ENCODE data around the gene CNTRL.
A peak's percentile ranks its signal among the peaks of the same experiment; 100 is the strongest.

The CNTRL gene

DNA sequence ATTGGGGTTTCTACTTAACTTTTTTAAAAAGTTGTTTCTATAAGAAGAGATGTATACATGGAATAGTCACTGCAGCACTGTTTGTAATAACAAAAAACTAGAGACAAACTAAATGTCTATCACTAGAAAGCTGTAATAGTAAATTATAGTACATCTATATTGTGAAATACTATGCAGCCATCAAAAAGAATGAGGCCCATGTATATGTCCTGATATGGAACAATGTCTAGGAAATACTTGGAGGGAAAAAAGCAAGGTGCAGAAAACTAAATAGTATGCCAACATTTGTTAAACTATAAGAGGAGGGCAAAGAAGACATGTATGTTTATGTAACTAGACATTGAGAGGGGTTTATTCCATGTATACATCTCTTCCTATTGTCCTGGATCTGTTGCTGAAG lies 129.9 kb downstream of the CNTRL start:
- DNase-seq = no peak

DNA sequence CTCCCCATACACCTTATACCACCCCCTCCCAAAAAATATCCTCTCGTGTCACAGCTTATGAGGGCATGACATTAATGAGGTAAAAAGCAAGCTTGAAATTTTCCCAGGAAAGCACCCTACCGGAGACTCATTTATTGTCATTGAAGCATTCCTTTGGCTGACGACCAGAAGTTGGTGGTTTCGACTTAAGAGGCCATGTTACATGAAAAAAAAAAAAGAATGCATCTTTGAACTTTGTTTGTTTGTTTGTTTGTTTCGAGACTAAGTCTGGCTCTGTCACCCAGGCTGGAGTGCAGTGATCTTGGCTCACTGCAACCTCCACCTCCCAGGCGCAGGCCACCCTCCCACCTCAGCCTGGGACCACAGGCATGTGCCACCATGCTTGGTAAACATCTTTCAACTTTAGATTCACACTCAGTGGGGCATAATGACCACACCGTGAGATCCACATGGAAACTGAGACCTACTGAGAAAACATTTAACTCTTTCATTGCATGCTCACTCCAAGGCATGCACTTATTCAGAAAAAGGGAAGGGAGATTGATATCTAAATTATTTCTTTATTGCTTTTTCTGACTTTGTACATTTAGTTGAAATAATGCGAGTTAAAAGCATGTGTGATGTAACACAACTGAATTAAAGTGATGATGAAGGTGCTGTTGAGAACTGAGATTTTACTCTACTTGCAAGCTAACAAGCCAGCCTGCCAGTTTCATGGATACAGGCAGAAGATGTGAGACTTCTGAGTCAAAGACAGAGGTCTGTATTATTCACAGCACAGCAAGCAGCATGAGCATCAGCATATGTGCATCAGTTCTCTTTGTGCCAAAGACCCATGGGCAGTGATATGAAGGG lies 132.0 kb downstream of the CNTRL start:
- DNase-seq = no peak

DNA sequence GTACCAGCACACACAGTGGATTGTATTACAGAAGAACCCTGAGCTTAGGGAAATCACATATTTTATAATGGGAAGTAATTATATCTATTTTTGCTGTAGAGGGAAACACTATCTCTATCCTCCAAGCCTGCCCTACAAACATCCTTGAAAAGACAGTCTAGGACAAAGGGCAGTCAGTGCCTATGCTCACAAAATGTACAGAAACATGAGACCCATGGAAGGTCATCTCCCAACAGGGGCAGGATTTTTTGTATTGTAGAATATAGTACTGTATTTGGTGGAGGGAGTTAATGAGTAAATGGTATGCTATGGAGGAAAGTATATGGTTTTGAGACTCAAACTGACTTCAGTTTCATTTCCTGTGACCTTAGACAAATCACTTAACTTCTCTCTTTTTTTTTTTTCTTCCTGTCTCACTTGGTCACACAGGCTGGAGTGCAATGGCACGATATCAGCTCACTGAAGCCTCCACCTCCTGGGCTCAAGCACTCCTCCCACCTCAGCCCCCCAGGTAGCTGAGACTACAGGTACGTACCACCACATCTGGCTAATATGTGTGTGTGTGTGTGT lies 132.7 kb downstream of the CNTRL start:
- DNase-seq = no peak

DNA sequence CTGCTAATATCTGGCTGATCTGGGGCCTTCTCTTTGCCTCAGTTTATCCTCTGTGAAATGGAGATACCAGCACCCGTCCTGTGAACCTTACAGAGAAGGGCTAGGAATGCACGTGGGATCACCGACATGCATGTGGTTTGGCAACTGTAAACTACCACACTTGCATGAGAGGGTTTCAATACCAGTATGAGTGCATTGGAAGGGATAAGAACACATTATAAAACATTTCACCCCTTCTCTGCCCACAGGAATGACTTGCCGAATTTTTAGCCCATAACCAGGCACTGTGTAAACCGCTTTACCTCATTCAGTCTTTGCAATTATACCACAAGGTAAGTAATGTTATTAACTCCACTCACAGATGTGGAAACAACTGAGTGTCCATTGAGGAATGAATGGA lies 135.8 kb downstream of the CNTRL start:
- no peak for DNase-seq

DNA sequence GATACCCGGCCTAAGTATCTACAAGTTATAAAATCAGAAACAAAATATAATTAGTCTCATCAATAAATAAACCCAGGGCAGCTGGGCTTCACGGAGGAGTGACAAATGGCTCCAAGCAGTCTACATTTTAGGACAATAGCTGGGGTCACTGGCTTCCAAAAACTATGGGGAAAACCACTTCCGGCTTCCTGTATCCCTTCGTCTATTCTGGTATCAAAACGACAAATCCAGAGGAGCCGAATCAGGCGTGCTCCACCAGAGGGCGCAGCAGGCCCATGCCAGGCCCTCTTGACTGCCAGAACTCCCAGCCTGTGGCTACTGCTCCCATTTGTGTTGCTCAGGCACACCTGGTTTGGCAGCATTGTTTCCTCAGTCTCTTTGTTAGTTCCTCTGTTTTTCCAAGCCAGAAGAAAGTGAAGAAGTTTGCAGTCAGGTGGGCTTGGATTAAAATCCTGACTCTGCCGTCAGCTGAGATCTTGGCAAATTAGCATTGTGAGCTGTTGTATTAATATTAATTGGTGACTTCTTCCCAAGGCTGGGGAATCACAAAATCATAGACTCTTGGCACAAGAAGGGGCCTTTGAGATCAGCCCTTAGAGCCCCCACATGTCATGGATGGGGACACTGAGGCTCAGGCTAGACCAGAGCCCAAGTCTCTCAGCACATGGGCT lies 138.5 kb downstream of the CNTRL start:
- DNase-seq = peak; percentile 73

DNA sequence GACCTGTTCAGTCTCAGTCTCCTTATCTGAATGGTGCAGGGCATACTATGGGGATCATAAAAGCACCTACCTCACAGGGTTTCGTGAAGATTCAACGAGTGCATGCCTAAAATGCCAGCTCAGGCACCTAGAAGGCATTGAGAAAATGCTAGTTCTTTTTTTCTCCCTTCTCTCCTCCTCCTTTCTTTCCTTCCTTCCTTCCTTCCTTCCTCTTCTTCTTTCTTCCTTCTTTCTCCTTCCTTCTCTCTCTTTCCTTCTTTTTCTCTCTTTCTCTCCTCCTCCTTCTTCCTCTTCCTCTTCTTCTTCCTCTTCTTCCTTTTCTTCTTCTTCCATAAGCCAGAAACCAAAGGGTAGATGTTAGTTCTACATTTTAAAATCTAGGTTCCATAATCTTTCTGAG lies 139.2 kb downstream of the CNTRL start:
- DNase-seq = no peak

DNA sequence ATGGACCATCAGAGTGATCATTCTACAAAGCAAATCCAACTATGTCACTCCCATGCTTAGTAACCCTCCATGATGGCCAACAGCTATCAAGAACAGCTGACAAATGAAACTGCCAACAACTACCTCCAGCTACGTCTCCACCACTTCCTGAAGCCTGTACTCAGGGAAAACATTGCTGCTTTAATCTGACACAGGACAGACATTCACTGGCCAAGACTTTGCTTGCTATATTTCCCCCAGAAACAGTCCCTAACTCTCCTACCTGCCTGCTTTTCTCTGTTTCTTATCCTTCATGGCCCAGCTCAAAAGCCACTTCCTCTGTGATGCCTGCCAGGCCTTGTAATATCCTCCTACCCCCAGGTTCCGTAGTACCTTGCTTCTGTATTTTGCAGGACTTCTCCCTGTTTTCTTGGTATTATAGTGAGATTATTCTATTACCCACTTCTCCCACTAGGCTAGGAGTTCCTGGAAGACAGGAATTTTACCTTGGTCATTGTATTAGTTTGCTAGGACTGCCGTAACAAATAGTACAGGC lies 141.6 kb downstream of the CNTRL start:
- DNase-seq = no peak

DNA sequence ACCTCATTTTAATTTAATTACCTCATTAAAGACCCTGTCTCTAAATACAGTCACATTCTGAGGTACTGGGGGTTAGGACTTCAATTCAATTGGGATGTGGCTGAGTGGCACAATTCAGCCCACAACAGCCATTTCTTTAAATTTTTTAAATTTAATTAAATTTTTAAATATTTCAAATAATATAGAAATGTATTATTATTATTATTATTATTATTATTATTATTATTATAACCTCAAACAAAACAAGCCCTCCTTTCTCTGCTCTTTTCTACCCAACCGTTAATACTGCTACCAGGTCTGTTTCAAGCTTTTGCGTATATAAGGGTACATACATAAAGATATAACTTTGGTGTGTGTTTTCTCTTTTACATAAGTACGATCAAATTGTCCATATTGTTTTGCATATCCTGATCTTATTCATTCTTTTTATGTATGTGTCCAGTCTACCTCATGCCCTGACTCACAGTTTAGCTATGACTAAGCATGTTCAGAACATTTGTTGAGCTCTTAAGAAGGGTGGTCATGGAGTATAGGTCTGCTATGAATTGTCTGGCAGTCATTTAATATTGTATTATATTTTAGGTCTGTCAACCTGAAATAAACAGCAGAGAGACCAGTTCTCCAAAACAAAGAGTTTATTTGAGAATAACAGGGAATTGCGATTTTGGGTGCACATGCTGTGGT lies 143.0 kb downstream of the CNTRL start:
- DNase-seq = no peak

DNA sequence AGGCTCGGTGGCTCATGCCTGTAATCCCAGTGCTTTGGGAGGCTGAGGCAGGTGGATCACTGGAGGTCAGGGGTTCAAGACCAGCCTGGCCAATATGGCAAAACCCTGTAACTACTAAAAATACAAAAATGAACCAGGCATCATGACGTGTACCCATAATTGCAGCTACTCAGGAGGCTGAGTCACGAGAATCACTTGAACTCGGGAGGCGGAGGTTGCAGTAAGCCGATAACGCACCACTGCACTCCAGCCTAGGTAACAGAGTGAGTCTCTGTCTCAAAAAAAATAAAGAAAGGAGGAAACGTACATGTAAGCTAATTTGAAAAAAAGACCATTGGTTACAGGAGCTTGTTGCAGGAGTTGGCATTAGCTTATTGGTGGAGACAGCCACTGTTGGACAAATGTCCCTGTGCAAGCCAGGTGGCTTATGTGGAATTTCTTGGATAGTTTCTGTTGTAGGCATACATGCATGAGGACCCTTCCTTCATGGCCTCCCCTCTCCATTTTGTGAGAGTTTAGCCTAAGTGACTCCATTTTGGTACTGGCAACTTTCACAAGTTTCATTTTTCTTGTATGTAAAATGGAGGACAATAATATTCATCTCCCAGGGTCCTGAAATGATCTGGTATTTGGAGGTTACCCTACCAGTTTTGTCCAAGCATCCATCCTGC lies 143.7 kb downstream of the CNTRL start:
- no peak for DNase-seq

DNA sequence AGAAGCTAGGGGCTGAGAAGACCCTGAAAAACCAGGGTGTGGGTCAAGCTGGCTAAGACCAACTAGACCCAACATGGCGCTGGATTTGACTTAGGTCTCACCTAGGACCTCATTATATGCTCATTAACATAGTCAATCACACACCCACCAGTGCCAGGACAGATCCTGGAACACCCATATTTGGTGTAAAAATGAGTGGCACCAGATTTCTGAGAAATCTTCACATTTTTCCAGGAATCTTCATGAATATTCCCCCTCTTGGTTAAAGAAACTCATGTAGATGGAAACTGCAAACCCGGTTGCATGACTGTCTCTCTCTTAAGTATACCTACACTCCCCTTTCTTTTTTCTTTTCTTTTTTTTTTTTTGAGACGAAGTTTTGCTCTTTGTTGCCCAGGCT lies 144.8 kb downstream of the CNTRL start:
- DNase-seq = no peak

DNA sequence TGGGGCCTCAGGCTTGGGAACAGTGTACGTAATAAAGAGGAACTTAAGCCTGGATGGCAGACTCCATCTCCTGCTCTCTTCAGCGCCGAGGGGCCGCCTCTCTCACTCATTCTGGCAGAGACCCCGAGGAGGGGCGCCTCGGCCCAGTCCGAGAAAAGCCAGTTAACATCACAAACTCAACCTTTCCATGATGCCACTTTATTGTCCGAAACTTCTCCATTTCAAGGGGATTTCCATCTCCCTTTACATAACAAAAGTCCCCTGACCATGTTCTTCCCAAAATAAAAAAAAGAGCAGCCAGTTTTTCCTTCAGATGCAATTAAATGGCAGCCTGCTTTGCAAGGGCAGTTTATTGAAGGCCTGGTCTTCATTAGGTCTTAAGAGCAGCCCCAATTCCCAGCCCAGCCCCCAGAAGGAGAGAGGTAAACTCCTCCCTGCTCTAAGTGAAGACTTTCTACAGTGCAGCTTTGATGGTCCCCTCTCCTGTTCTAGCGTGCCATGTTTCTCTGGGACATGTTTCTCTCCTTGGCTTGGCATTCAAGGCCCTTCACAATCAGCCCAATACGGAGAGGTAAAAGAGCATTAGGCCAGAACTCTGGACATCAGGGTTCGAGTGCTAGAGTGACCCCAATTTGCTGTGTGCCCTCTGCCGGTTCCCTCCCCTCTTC lies 146.4 kb downstream of the CNTRL start:
- no peak for DNase-seq

DNA sequence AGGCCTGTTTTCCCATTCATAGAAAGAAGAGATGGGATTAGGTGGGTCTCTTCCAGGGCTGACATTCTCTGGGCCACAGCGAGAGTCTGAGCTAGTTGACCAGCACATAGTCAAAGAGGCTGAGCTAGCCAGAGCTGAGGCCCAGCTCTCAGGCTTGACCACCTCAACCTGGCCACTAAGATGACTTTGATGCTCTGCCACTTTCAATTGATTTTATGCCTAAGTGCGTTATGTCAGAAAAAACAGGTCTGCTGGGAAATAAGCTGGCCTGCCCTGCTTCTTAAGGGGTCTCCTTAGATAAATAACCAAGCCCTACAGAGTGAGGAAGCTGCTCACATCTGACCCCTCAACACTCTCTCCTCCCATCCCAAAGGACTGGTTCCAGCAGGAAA lies 146.9 kb downstream of the CNTRL start:
- DNase-seq = no peak

DNA sequence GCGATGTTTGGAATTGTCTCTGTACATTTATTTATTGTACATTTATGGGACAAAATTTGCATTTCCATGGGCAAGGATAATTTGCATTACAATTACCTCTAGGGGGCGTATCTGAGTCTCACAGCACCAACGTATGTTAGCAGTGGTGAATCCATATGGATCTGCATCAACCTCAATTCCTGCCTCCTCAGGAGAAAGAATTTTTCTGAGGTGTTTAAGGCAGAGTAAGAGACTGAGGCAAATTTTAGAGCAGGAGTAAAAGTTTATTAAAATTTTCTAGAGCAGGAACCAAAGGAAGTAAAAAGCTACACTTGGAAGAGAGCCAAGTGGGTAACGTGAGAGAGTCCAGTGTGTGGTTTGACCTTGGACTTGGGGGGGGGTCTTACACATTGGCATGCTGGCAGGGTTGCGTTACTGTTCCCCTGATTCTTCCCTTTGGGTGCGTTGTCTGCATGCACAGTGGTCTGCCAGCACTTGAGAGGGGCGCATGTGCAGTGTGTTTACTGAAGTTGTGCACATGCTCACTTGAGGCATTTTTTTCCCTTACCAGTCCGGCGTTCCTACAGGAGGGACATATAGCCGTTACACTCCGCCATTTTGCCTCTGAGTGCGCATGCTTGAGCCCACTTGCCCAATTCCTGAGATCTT lies 147.9 kb downstream of the CNTRL start:
- peak; percentile 32 for DNase-seq

DNA sequence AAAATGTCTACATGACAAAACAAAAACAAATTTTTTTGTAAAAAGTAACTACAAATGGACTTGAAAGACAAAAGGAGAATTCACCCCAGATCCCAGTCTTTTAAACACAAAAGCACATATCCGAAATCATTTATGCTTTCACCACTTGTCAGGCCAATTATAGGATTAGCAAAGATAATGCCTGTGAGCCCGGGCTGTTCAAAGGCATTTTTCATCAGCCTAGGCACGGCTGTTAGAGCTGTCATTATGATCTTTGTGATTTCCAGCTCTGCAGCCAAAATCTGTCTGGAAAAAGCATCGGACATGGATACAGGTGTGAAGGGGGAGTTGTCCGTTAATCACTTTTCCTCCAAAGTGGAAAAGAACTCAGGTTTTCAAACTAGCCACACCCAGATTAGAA lies 150.5 kb downstream of the CNTRL start:
- DNase-seq = no peak

DNA sequence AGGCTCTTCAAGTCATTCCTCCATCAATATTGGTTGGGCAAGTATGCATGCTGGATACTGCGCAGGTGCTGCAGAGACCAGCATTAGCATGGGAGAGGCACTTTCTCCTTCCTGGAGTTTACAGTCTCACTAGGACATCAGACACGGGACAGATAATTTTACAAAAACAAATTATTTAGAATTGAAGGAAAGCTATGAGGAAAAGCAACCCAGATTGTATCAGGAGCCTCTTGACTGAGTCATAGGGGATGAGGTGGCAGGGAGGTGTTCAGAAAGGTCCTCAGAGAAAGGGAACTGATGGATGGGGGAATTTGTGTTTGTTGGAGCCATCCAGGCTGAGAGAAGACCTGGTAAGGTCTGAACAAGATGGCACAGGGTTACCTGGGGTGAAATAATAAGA lies 151.4 kb downstream of the CNTRL start:
- DNase-seq = peak; percentile 29

All from NCI-H226 (cell line).